ENCODE data around the gene PLPPR3. TPM values are rescaled to one million over a fixed set of nuclear protein-coding genes. Genes with fewer than 3 reads are reported as not detected.

Gene PLPPR3
- total RNA-seq, 1 donor from 2014 or later, result 99.5 TPM

GRCh38 chr19:807627-808422 lies 13.9 kb downstream of the PLPPR3 start:
- DNase-seq, result no peak

- no peak for DNase-seq
Observed at GRCh38 chr19:806815-807421, 14.8 kb downstream of the PLPPR3 start.

- no peak for DNase-seq
Observed at GRCh38 chr19:805600-806550, 15.9 kb downstream of the PLPPR3 start.

GRCh38 chr19:805166-805551 lies 16.6 kb downstream of the PLPPR3 start:
- DNase-seq, result no peak

- no peak for DNase-seq
Observed at GRCh38 chr19:804419-805165, 17.2 kb downstream of the PLPPR3 start.

- DNase-seq, result no peak
Observed at GRCh38 chr19:803686-804418, 17.9 kb downstream of the PLPPR3 start.

- DNase-seq, result no peak
Observed at GRCh38 chr19:803099-803561, 18.6 kb downstream of the PLPPR3 start.

GRCh38 chr19:802498-803098 lies 19.2 kb downstream of the PLPPR3 start:
- no peak for DNase-seq

- no peak for DNase-seq
Observed at GRCh38 chr19:801861-802497, 19.8 kb downstream of the PLPPR3 start.

GRCh38 chr19:801030-801860 lies 20.5 kb downstream of the PLPPR3 start:
- no peak for DNase-seq

- no peak for DNase-seq
Observed at GRCh38 chr19:800360-801029, 21.3 kb downstream of the PLPPR3 start.

- DNase-seq, result no peak
Observed at GRCh38 chr19:799076-799881, 22.5 kb downstream of the PLPPR3 start.

GRCh38 chr19:798415-799075 lies 23.2 kb downstream of the PLPPR3 start:
- no peak for DNase-seq

- DNase-seq, result peak; percentile 49
Observed at GRCh38 chr19:797528-798414, 24.0 kb downstream of the PLPPR3 start.

- DNase-seq, result peak; percentile 100
Observed at GRCh38 chr19:796692-797527, 24.8 kb downstream of the PLPPR3 start, which contains the start of gene PTBP1. Gene PTBP1, plus strand, starts transcription at chr19:797452. Its CDS starts 46 bp downstream, at chr19:797498.
